ENCODE measurements around the gene TTLL11.

Gene TTLL11

GRCh38 chr9:122008559-122008958 is 84.5 kb downstream of the TTLL11 start:
- Histone ChIP-seq H3K4ac (ENCODE audit: low read length) (no peak overlapping the region), H2BK5ac (ENCODE audit: low read length) (no peak overlapping the region), H3K14ac (ENCODE audit: low read length) (no peak overlapping the region), H2AFZ (ENCODE audit: low read length) (no peak overlapping the region), H4K91ac (ENCODE audit: low read depth, low read length, poor library complexity) (no peak overlapping the region), H3K4me3 (ENCODE audit: low read length in 2 of 2) (no peak overlapping the region), H3K9me3 (replicated peaks in 1 of 2; ENCODE audit: control insufficient read depth in 2 of 2, insufficient read depth in 1 of 2, low read depth in 1 of 2, low read length in 2 of 2) (peaks cover 0 to 1% of the 10 kb centered on the region in 2 donors), H3K4me1 (ENCODE audit: control insufficient read depth in 2 of 2, insufficient read depth in 1 of 2, low read depth in 1 of 2, low read length in 2 of 2) (no peaks in the 10 kb centered on the region), H3K18ac (ENCODE audit: low read length) (no peak overlapping the region), H3K4me2 (ENCODE audit: insufficient read depth, low read length, poor library complexity, severe bottlenecking) (no peak overlapping the region), H2BK12ac (ENCODE audit: low read length) (no peak overlapping the region), H3K9ac (ENCODE audit: low read depth, low read length, poor library complexity) (no peak overlapping the region), H2BK15ac (ENCODE audit: low read length) (no peak overlapping the region), H3K27ac (replicated peaks; ENCODE audit: low read length) (no peak overlapping the region), H2BK120ac (ENCODE audit: low read depth, low read length) (no peak overlapping the region), H3K36me3 (replicated peaks in 1 of 2; ENCODE audit: control insufficient read depth in 2 of 2, insufficient read depth in 2 of 2, low read length in 2 of 2) (no peaks in the 10 kb centered on the region), H3K27me3 (ENCODE audit: control insufficient read depth in 3 of 3, insufficient read depth in 3 of 3, low read depth in 1 of 3, low read length in 3 of 3) (no peaks in the 10 kb centered on the region), H4K8ac (ENCODE audit: low read depth, low read length) (no peak overlapping the region), H3K23ac (ENCODE audit: low read depth, low read length, poor library complexity) (no peak overlapping the region), H2AK5ac (ENCODE audit: low read depth, low read length) (no peak overlapping the region), H3K79me1 (ENCODE audit: low read depth, low read length) (no peaks in the 10 kb centered on the region)
- DNase-seq (ENCODE audit: low spot score), result no peak
- WGBS, 2 donors (ENCODE audit: extremely low coverage in 2 of 2, insufficient read length in 2 of 2, insufficient replicate concordance in 1 of 2), result no CpG with 5 or more reads among the region's 10 CpGs

DNA sequence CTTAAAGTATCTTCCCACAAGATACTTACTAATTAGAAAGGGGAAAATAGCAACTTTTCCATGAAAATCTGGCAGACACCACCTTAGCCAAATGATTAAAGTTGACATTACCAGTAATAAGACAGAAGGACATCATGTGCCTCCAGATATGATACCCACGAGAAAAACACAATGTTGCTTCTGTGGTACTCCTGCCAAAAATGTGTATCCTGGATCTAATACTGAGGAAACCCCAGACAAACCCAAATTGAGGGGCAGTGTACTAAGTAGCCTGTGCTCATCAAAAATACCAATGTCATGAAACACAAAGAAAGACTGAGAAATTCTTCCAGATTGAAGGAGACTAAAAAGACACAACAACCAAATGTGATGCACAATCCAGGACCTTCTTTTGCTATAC is 85.3 kb downstream of the TTLL11 start:
- no peak for DNase-seq (ENCODE audit: low spot score)
- no peak overlapping the region for H4K8ac ChIP-seq (ENCODE audit: low read depth, low read length)
- no peak overlapping the region for H3K14ac ChIP-seq (ENCODE audit: low read length)
- no peaks in the 10 kb centered on the region for H3K4me1 ChIP-seq (ENCODE audit: control insufficient read depth in 2 of 2, insufficient read depth in 1 of 2, low read depth in 1 of 2, low read length in 2 of 2)
- no peaks in the 10 kb centered on the region for H3K79me1 ChIP-seq (ENCODE audit: low read depth, low read length)
- no peak overlapping the region for H3K4me3 ChIP-seq (ENCODE audit: low read length in 2 of 2)
- H3K27ac ChIP-seq (replicated peaks; ENCODE audit: low read length), result no peak overlapping the region
- H3K18ac ChIP-seq (ENCODE audit: low read length), result no peak overlapping the region
- no peaks in the 10 kb centered on the region for H3K27me3 ChIP-seq (ENCODE audit: control insufficient read depth in 3 of 3, insufficient read depth in 3 of 3, low read depth in 1 of 3, low read length in 3 of 3)
- H3K9me3 ChIP-seq (replicated peaks in 1 of 2; ENCODE audit: control insufficient read depth in 2 of 2, insufficient read depth in 1 of 2, low read depth in 1 of 2, low read length in 2 of 2), result peaks cover 0 to 1% of the 10 kb centered on the region in 2 donors
- no peak overlapping the region for H2BK12ac ChIP-seq (ENCODE audit: low read length)
- no peak overlapping the region for H3K4ac ChIP-seq (ENCODE audit: low read length)
- H3K36me3 ChIP-seq (replicated peaks in 1 of 2; ENCODE audit: control insufficient read depth in 2 of 2, insufficient read depth in 2 of 2, low read length in 2 of 2), result no peaks in the 10 kb centered on the region
- no peak overlapping the region for H2AK5ac ChIP-seq (ENCODE audit: low read depth, low read length)
- no peak overlapping the region for H3K9ac ChIP-seq (ENCODE audit: low read depth, low read length, poor library complexity)
- H2BK5ac ChIP-seq (ENCODE audit: low read length), result no peak overlapping the region
- no peak overlapping the region for H2BK120ac ChIP-seq (ENCODE audit: low read depth, low read length)
- H3K4me2 ChIP-seq (ENCODE audit: insufficient read depth, low read length, poor library complexity, severe bottlenecking), result no peak overlapping the region
- no peak overlapping the region for H2AFZ ChIP-seq (ENCODE audit: low read length)
- no peak overlapping the region for H2BK15ac ChIP-seq (ENCODE audit: low read length)
- no peak overlapping the region for H4K91ac ChIP-seq (ENCODE audit: low read depth, low read length, poor library complexity)
- H3K23ac ChIP-seq (ENCODE audit: low read depth, low read length, poor library complexity), result no peak overlapping the region
- no CpG with 5 or more reads among the region's 1 CpG for WGBS, 2 donors (ENCODE audit: extremely low coverage in 2 of 2, insufficient read length in 2 of 2, insufficient replicate concordance in 1 of 2)

DNA sequence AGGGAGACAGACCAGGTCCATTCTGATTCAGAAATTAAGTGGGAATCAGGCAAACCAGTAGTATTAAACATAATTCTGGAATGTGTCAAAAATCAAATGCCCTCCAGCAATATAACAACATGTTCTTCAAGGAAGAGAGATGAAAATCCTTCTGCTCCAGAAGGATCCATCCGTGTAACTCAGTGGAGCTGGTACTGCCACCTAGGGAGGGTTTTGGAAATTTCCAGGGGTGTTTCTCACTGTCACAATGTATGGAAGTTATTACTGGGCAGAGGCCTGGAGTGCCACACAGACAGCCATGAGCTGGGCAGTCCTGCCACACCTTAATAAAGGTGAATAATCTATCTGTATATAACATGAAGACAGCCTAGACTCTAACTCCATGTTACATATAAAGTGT is 87.5 kb downstream of the TTLL11 start:
- H3K18ac ChIP-seq (ENCODE audit: low read length), result no peak overlapping the region
- H2BK15ac ChIP-seq (ENCODE audit: low read length), result no peak overlapping the region
- H2BK5ac ChIP-seq (ENCODE audit: low read length), result no peak overlapping the region
- H3K4ac ChIP-seq (ENCODE audit: low read length), result no peak overlapping the region
- H3K27me3 ChIP-seq (ENCODE audit: control insufficient read depth in 3 of 3, insufficient read depth in 3 of 3, low read depth in 1 of 3, low read length in 3 of 3), result peaks cover 0 to 2% (median 0%) of the 10 kb centered on the region in 3 experiments
- H4K91ac ChIP-seq (ENCODE audit: low read depth, low read length, poor library complexity), result no peak overlapping the region
- no peak overlapping the region for H3K14ac ChIP-seq (ENCODE audit: low read length)
- no peak overlapping the region for H3K23ac ChIP-seq (ENCODE audit: low read depth, low read length, poor library complexity)
- WGBS, 2 donors (ENCODE audit: extremely low coverage in 2 of 2, insufficient read length in 2 of 2, insufficient replicate concordance in 1 of 2), result no CpG with 5 or more reads among the region's 1 CpG
- no peak overlapping the region for H2BK120ac ChIP-seq (ENCODE audit: low read depth, low read length)
- no peak overlapping the region for H2BK12ac ChIP-seq (ENCODE audit: low read length)
- H3K9me3 ChIP-seq (replicated peaks in 1 of 2; ENCODE audit: control insufficient read depth in 2 of 2, insufficient read depth in 1 of 2, low read depth in 1 of 2, low read length in 2 of 2), result peaks cover 0 to 1% of the 10 kb centered on the region in 2 donors
- no peaks in the 10 kb centered on the region for H3K4me1 ChIP-seq (ENCODE audit: control insufficient read depth in 2 of 2, insufficient read depth in 1 of 2, low read depth in 1 of 2, low read length in 2 of 2)
- no peak overlapping the region for H3K4me2 ChIP-seq (ENCODE audit: insufficient read depth, low read length, poor library complexity, severe bottlenecking)
- no peak overlapping the region for H2AFZ ChIP-seq (ENCODE audit: low read length)
- H3K79me1 ChIP-seq (ENCODE audit: low read depth, low read length), result no peaks in the 10 kb centered on the region
- H2AK5ac ChIP-seq (ENCODE audit: low read depth, low read length), result no peak overlapping the region
- no peak overlapping the region for H3K4me3 ChIP-seq (ENCODE audit: low read length in 2 of 2)
- no peaks in the 10 kb centered on the region for H3K36me3 ChIP-seq (replicated peaks in 1 of 2; ENCODE audit: control insufficient read depth in 2 of 2, insufficient read depth in 2 of 2, low read length in 2 of 2)
- no peak overlapping the region for H3K9ac ChIP-seq (ENCODE audit: low read depth, low read length, poor library complexity)
- no peak overlapping the region for H4K8ac ChIP-seq (ENCODE audit: low read depth, low read length)
- H3K27ac ChIP-seq (replicated peaks; ENCODE audit: low read length), result no peak overlapping the region
- no peak for DNase-seq (ENCODE audit: low spot score)

- Histone ChIP-seq H3K14ac (ENCODE audit: low read length) (no peak overlapping the region), H4K91ac (ENCODE audit: low read depth, low read length, poor library complexity) (no peak overlapping the region), H3K4me3 (ENCODE audit: low read length in 2 of 2) (no peak overlapping the region), H3K36me3 (replicated peaks in 1 of 2; ENCODE audit: control insufficient read depth in 2 of 2, insufficient read depth in 2 of 2, low read length in 2 of 2) (no peaks in the 10 kb centered on the region), H3K9me3 (replicated peaks in 1 of 2; ENCODE audit: control insufficient read depth in 2 of 2, insufficient read depth in 1 of 2, low read depth in 1 of 2, low read length in 2 of 2) (no peaks in the 10 kb centered on the region), H2BK15ac (ENCODE audit: low read length) (no peak overlapping the region), H4K8ac (ENCODE audit: low read depth, low read length) (no peak overlapping the region), H3K4me1 (ENCODE audit: control insufficient read depth in 2 of 2, insufficient read depth in 1 of 2, low read depth in 1 of 2, low read length in 2 of 2) (no peaks in the 10 kb centered on the region), H2BK120ac (ENCODE audit: low read depth, low read length) (no peak overlapping the region), H3K27me3 (ENCODE audit: control insufficient read depth in 3 of 3, insufficient read depth in 3 of 3, low read depth in 1 of 3, low read length in 3 of 3) (peaks cover 0 to 2% (median 0%) of the 10 kb centered on the region in 3 experiments), H3K79me1 (ENCODE audit: low read depth, low read length) (no peaks in the 10 kb centered on the region), H2AK5ac (ENCODE audit: low read depth, low read length) (no peak overlapping the region), H3K4ac (ENCODE audit: low read length) (no peak overlapping the region), H3K9ac (ENCODE audit: low read depth, low read length, poor library complexity) (no peak overlapping the region), H2AFZ (ENCODE audit: low read length) (no peak overlapping the region), H3K18ac (ENCODE audit: low read length) (no peak overlapping the region), H2BK5ac (ENCODE audit: low read length) (no peak overlapping the region), H2BK12ac (ENCODE audit: low read length) (no peak overlapping the region), H3K27ac (replicated peaks; ENCODE audit: low read length) (no peak overlapping the region), H3K23ac (ENCODE audit: low read depth, low read length, poor library complexity) (no peak overlapping the region), H3K4me2 (ENCODE audit: insufficient read depth, low read length, poor library complexity, severe bottlenecking) (no peak overlapping the region)
- DNase-seq (ENCODE audit: low spot score), result no peak
- WGBS, 2 donors (ENCODE audit: extremely low coverage in 2 of 2, insufficient read length in 2 of 2, insufficient replicate concordance in 1 of 2), result no CpG with 5 or more reads among the region's 6 CpGs
Measured at GRCh38 chr9:122004589-122004988, 88.5 kb downstream of the TTLL11 start.
